HEK293T (cell line): ENCODE data around the gene PCBP2.
"Not testable (repeated sequence)": the region's sequence is repeated elsewhere in the genome, so short reads cannot be mapped to it uniquely, and the experiment has no call there.

Source experiments
- CTCF ChIA-PET: fragments of 350-600 bp; formaldehyde crosslinking; extraction: SDS; loops from one replicate; lab custom pipeline; 2021; ENCODE audit warnings: antibody characterized with exemption, inconsistent platforms; lab: Yijun Ruan, JAX
- POLR2A ChIA-PET: fragments of 350-600 bp; formaldehyde crosslinking; extraction: SDS; loops from one replicate; lab custom pipeline; 2020; ENCODE audit warnings: antibody characterized with exemption, inconsistent platforms; lab: Yijun Ruan, JAX
- DNase-seq: peaks from one replicate; pipeline ENCODE4 v3.0.0; 2012; ENCODE audit warnings: mixed read lengths; ENCODE audit errors: extremely low spot score
- ARNT ChIP-seq: fragments of 450-650 bp; IDR thresholded peaks from 2 replicates; pipeline ENCODE4 v1.6.1; 2017; ENCODE audit warnings: mild to moderate bottlenecking
- BHLHE40 ChIP-seq: fragments of 450-650 bp; IDR thresholded peaks from 2 replicates; pipeline ENCODE4 v1.6.1; 2016; ENCODE audit warnings: mild to moderate bottlenecking, moderate library complexity, borderline replicate concordance
- CTBP1 ChIP-seq: fragments of 450-650 bp; IDR thresholded peaks from 2 replicates; pipeline ENCODE4 v1.6.1; 2016; ENCODE audit warnings: borderline replicate concordance
- ELF4 ChIP-seq: fragments of 450-650 bp; IDR thresholded peaks from 2 replicates; pipeline ENCODE4 v1.6.1; 2017; ENCODE audit warnings: antibody characterized with exemption
- FOXA1 ChIP-seq: fragments of 450-650 bp; IDR thresholded peaks from 2 replicates; pipeline ENCODE4 v1.6.1; 2016; ENCODE audit warnings: mild to moderate bottlenecking
- FOXK2 ChIP-seq: fragments of 450-650 bp; IDR thresholded peaks from 2 replicates; pipeline ENCODE4 v1.6.1; 2016; ENCODE audit warnings: mild to moderate bottlenecking
- FOXM1 ChIP-seq: fragments of 450-650 bp; IDR thresholded peaks from 2 replicates; pipeline ENCODE4 v1.6.1; 2017; ENCODE audit warnings: mild to moderate bottlenecking, borderline replicate concordance
- HDGF ChIP-seq: fragments of 450-650 bp; IDR thresholded peaks from 2 replicates; pipeline ENCODE4 v1.6.1; 2017; ENCODE audit warnings: antibody characterized with exemption, borderline replicate concordance
- L3MBTL2 ChIP-seq: fragments of 450-650 bp; conservative IDR thresholded peaks from 2 replicates; pipeline ENCODE4 v1.6.1; 2016; ENCODE audit warnings: mild to moderate bottlenecking
- LEF1 ChIP-seq: fragments of 450-650 bp; IDR thresholded peaks from 2 replicates; pipeline ENCODE4 v1.6.1; 2017; ENCODE audit warnings: mild to moderate bottlenecking, borderline replicate concordance
- NFRKB ChIP-seq: fragments of 450-650 bp; IDR thresholded peaks from 2 replicates; pipeline ENCODE4 v1.6.1; 2016; ENCODE audit warnings: mild to moderate bottlenecking, moderate library complexity
- SP1 ChIP-seq: fragments of 450-650 bp; IDR thresholded peaks from 2 replicates; pipeline ENCODE4 v1.6.1; 2017
- SUZ12 ChIP-seq: fragments of 450-650 bp; IDR thresholded peaks from 2 replicates; pipeline ENCODE4 v1.6.1; 2016; ENCODE audit warnings: mild to moderate bottlenecking
- TARDBP ChIP-seq: fragments of 450-650 bp; IDR thresholded peaks from 2 replicates; pipeline ENCODE4 v1.6.1; 2016
- ZNF384 ChIP-seq: fragments of 450-650 bp; IDR thresholded peaks from 2 replicates; pipeline ENCODE4 v1.6.1; 2016
- TF ChIP-seq, protein P1 (sequence below): fragments of 450-650 bp; IDR thresholded peaks from 2 replicates; pipeline ENCODE4 v1.6.1; 2016

Gene PCBP2

DNA sequence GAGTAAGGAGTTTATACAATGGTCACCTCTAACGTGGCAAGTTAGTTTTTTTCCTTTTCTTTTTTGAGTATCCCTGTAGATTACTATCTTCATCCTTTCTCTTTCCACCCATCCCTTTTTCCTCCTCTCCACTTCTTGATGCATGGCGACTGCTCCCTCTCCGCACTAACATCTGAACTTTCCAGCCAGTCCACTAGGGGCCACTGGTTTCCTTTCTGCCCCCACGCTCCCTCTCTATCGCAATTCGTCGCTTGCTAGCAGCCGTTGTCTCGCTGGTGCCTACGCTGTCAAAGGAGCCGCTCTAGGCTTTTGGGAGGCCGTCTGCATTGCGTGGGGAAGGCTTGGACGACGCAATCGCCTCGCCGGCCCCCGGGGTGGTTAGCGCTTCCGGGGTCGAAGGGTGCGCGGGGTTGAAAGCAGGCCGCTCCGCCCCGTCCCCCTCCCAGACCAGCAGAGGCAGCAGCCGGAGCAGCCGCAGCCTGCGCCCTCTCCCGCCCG lies at the start of gene PCBP2:
TSS of gene PCBP2 (plus strand) at position 442 of the 498 bp plus-strand sequence. CDS start 2,699 bp downstream, outside the sequence.
- CTCF ChIA-PET, result interaction anchor here (1.4 kb wide), 1 partner anchor 11 kb away, joined by 7 read pairs; the partner anchor contains the start of gene PRR13
- no peak for TF ChIP-seq BHLHE40
- TF ChIP-seq, protein P1, sequence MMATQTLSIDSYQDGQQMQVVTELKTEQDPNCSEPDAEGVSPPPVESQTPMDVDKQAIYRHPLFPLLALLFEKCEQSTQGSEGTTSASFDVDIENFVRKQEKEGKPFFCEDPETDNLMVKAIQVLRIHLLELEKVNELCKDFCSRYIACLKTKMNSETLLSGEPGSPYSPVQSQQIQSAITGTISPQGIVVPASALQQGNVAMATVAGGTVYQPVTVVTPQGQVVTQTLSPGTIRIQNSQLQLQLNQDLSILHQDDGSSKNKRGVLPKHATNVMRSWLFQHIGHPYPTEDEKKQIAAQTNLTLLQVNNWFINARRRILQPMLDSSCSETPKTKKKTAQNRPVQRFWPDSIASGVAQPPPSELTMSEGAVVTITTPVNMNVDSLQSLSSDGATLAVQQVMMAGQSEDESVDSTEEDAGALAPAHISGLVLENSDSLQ, result peak; percentile 34; the same call in 1 of the 2 replicates
- TF ChIP-seq FOXK2, result no peak
- no peak for TF ChIP-seq LEF1
- 0 out of 2 replicates have a peak, but pooled peaks have one; percentile 16 for TF ChIP-seq ARNT
- TF ChIP-seq HDGF, result 0 out of 2 replicates have a peak, but pooled peaks have one; percentile 26
- TF ChIP-seq ELF4, result peak; percentile 74
- no peak for TF ChIP-seq CTBP1
- peak; percentile 95 for DNase-seq
- POLR2A ChIA-PET, result interaction anchor here (0.7 to 1.3 kb wide), 5 partner anchors 11 to 130 kb away, joined by 3 to 4 read pairs (median 3); partner anchors contain the start of genes AAAS and TARBP2

DNA sequence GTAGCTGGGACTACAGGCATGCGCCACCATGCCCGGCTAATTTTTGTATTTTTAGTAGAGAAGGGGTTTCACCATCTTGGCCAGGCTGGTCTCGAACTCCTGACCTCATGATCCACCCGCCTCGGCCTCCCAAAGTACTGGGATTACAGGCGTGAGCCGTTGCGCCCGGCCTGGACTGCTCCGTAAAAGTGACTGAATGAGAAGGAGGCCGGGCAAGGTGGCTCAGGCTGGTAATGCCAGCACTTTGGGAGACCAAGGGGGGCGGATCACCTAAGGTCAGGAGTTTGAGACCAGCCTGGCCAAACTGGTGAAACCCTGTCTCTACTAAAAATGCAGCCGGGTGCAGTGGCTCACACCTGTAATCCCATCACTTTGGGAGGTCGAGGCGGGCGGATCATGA lies 49.6 kb upstream of the PCBP2 start:
- DNase-seq, POLR2A ChIA-PET, CTCF ChIA-PET: not testable (repeated sequence)

DNA sequence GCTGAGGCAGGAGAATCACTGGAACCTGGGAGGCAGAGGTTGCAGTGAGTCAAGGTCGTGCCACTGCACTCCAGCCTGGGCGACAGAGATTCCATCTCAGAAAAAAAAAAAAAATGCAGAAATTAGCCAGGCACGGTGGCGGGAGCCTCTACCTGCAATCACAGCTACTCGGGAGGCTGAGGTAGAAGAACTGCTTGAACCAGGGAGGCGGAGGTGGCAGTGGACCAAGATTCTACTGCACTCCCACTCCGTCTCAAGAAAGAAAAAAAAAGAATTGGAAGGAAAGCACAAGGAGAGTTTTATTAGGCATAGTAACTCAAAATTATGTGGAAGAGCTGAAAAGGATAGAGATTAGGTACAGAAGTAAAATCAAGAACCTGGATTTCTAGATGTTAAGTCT lies 49.0 kb upstream of the PCBP2 start:
- no peak for TF ChIP-seq HDGF
- TF ChIP-seq ZNF384, result no peak
- TF ChIP-seq LEF1, result no peak
- no peak for TF ChIP-seq ARNT
- no peak for TF ChIP-seq SUZ12
- TF ChIP-seq FOXA1, result no peak
- TF ChIP-seq CTBP1, result no peak
- TF ChIP-seq NFRKB, result no peak
- no peak for TF ChIP-seq TARDBP
- POLR2A ChIA-PET, result no interaction called here
- CTCF ChIA-PET, result no interaction called here
- DNase-seq, result no peak

DNA sequence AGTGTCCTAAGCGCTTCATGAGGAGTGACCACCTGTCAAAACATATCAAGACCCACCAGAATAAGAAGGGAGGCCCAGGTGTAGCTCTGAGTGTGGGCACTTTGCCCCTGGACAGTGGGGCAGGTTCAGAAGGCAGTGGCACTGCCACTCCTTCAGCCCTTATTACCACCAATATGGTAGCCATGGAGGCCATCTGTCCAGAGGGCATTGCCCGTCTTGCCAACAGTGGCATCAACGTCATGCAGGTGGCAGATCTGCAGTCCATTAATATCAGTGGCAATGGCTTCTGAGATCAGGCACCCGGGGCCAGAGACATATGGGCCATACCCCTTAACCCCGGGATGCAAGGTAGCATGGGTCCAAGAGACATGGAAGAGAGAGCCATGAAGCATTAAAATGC lies 41.0 kb upstream of the PCBP2 start:
- POLR2A ChIA-PET, result no interaction called here
- TF ChIP-seq SUZ12, result no peak
- no peak for TF ChIP-seq SP1
- CTCF ChIA-PET, result interaction anchor here (0.6 to 1.6 kb wide), 3 partner anchors 9 to 10 kb away, joined by 4 to 6 read pairs (median 4); no protein-coding TSS in a partner anchor
- DNase-seq, result no peak

DNA sequence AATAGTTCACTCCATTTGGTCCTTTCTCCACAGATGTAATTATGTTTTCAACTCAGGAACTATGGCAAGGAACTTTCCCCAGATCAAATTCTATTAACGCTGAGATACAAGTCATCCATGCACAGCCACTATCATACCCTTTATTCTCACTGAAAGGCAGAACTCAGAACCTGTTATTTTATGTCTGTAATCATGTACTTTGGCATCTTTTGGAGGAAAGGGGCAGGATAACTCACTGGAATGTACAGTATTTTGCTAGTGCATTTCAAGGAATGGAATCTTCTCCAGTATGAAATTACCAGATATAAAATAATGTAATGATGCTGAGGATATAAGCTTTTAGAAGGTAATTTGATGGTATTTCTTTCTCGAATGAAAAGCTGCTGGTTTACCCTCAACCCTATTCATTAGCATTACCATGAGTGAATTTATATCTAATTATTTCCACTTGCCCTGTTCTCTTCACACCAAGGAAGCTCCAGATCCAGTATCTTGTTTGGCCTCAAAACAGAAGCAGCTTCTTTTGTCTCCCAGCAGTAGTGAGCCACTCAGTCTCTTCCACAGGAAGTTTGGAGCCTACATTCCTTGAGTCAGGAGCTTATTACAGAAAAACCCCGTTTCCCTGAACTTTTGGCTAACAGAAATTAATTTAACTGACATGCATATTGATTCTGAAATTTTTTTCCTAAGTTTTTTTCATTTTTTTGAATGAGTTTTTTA lies 38.3 kb upstream of the PCBP2 start:
- no peak for TF ChIP-seq NFRKB
- no peak for TF ChIP-seq ZNF384
- no peak for TF ChIP-seq SP1
- no peak for TF ChIP-seq ELF4
- no peak for TF ChIP-seq HDGF
- no peak for TF ChIP-seq FOXA1
- no peak for TF ChIP-seq TARDBP
- no peak for TF ChIP-seq SUZ12
- no peak for TF ChIP-seq L3MBTL2
- TF ChIP-seq FOXK2, result no peak
- TF ChIP-seq CTBP1, result no peak
- TF ChIP-seq ARNT, result no peak
- no peak for TF ChIP-seq BHLHE40
- TF ChIP-seq, protein P1, result no peak
- no peak for TF ChIP-seq FOXM1
- CTCF ChIA-PET, result no interaction called here
- POLR2A ChIA-PET, result no interaction called here
- no peak for DNase-seq

DNA sequence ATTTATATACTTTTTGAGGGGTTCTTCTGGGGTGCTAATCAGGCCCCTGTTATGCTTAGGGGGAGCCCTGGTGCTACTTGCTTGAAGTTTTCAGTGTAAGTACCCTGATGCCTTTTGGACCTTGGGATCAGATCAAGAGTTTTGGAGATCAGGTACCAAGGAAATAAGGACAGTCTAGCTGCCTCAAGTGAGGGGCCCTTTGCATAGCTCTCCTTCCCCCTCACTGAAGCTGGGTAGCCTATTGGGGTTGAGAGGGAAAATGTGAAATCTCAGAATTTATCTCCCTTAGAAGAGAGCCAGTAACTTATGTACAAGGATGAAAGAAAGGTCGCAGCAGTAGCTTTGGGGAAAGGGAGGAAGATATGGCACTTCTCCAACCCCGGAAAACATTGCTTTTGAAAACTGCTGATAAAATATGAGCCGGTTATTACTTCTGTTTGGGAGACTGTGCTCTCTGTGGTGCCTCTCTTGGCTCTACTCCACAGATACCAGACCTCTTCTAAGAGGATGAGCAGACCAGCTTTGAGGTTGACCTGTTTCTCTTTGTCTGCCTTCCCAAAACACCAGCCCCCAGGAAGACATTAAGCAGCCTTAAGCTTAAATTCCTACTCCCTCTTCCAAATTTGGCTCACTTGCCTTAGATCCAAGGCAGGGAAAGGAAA lies 37.0 kb upstream of the PCBP2 start:
- POLR2A ChIA-PET, result interaction anchor here (0.6 to 0.8 kb wide), 2 partner anchors 35 to 90 kb away, joined by 3 read pairs; no protein-coding TSS in a partner anchor
- TF ChIP-seq FOXM1 (no peak), ELF4 (no peak), ARNT (no peak), FOXK2 (no peak), HDGF (no peak), NFRKB (no peak), ZNF384 (no peak)
- TF ChIP-seq, protein P1, result no peak
- CTCF ChIA-PET, result interaction anchor here (0.7 to 0.9 kb wide), 2 partner anchors 29 to 94 kb away, joined by 3 to 5 read pairs; partner anchors contain the start of gene AAAS
- no peak for DNase-seq

DNA sequence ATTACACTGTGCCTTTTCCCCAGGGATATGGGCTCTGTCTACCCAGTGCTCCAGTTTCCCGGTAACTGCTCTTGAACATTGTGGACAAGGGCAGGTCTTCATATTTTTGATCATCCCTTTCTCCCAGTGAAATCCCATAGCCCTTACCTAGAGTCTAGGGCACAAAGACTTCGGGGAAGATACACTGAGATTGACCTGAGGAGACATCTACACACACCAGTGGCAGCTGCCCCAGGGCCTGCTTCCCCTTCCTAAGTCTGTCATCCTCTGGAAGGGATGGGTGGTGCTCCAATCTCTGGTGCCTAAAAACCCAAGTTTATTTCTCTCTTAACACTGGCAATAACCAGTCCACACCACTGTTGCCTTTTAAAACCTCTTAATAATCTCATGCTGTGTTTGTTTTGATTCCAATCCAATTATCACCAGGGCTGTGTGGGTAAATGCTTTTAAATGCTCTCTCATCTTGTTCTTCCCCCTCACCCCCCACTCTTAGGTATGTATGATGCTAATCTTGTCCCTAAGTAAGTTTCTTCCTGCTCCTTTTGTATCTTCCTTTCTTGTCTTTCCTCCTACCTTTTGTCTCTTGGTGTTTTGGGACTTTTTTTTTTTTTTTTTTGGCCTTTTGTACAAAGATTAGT lies 36.0 kb upstream of the PCBP2 start:
- POLR2A ChIA-PET, CTCF ChIA-PET, DNase-seq: not testable (repeated sequence)
